Transverse colon (tissue), 4 donors: Measurements from ENCODE around the gene COTL1. TPM values are rescaled to one million over a fixed set of nuclear protein-coding genes. Genes with fewer than 3 reads are reported as not detected.
A peak's percentile ranks its signal among the peaks of the same experiment; 100 is the strongest.

Experiments used
- DNase-seq: peaks from one replicate; pipeline ENCODE4 v3.0.0-alpha.2; 2019
- H3K27ac ChIP-seq, 4 donors: fragments of 200-600 bp; sonication (generic); 2 replicates each; pipeline ENCODE4 v1.5.1; 2016 to 2018; ENCODE audit warnings: inconsistent platforms in 4 of 4
- H3K27me3 ChIP-seq: fragments of 200-600 bp; sonication (generic); 2 replicates; pipeline ENCODE4 v1.5.1; 2017; ENCODE audit warnings: inconsistent platforms
- H3K36me3 ChIP-seq, 4 donors: fragments of 200-600 bp; sonication (generic); 2 replicates each; pipeline ENCODE4 v1.5.1; 2017 to 2019; ENCODE audit warnings: inconsistent platforms in 4 of 4
- H3K4me1 ChIP-seq, 4 donors: fragments of 200-600 bp; sonication (generic); 2 replicates each; pipeline ENCODE4 v1.5.1; 2017 to 2020; ENCODE audit warnings: inconsistent platforms in 4 of 4
- H3K4me3 ChIP-seq, 4 donors: fragments of 200-600 bp; sonication (generic); 1 replicate in 1 of 4; 2 replicates in 3 of 4; pipeline versions ENCODE4 v1.5.1 to v1.6.1; 2017 to 2019; ENCODE audit warnings: inconsistent platforms in 4 of 4
- H3K9me3 ChIP-seq, 2 donors: fragments of 200-600 bp; sonication (generic); 2 replicates each; pipeline ENCODE4 v1.5.1; 2017 to 2019; ENCODE audit warnings: inconsistent platforms in 2 of 2
- EP300 ChIP-seq: sonication (generic); formaldehyde crosslinking; IDR thresholded peaks from one replicate; pipeline ENCODE4 v1.6.1; 2017; ENCODE audit warnings: antibody characterized with exemption, low read depth
- POLR2A ChIP-seq: fragments of 450-650 bp; IDR thresholded peaks from one replicate; pipeline ENCODE4 v1.6.1; 2016; ENCODE audit warnings: antibody characterized with exemption, mild to moderate bottlenecking, moderate library complexity
- POLR2AphosphoS5 ChIP-seq, 3 donors: sonication (generic); formaldehyde crosslinking; IDR thresholded peaks; one replicate each; pipeline ENCODE4 v1.6.1; 2016; ENCODE audit warnings: antibody characterized with exemption in 3 of 3
- WGBS, 2 donors: methylation state at CpG; one replicate each; pipeline ENCODE4 v1.1.5; 2018; ENCODE audit warnings: low coverage in 1 of 2; 5-methylcytosine and 5-hydroxymethylcytosine counted together
- in situ Hi-C, 4 donors: fragments of 200-750 bp; cut with MboI; loops; one replicate each; pipeline versions ENCODE4 v1.15.0 to v1.15.1; 2017; ENCODE audit warnings: low sequenced_read_pairs in 3 of 4, low pct_ligation_motif_present in 1 of 4, low pct_unique_long_range_greater_than_20kb in 1 of 4
- intact Hi-C: fragments of 100-400 bp; cut with DNase I; formaldehyde crosslinking; loops from one replicate; pipeline ENCODE4 v1.15.1; 2023; ENCODE audit warnings: low total_unique reads
- total RNA-seq, 4 donors: library from RNA; depleted of rRNA; stranded (reverse); fragments of >200 nt; gene quantifications; one replicate each; pipeline ENCODE4 v1.1.0, GENCODE V29; 2016
- TF ChIP-seq, protein P1 (sequence below), 5 experiments: fragments of 200-600 bp in 3 of 5; fragments of 450-650 bp in 2 of 5; sonication (generic) in 3 of 5; IDR thresholded peaks; 1 replicate in 2 of 5; 2 replicates in 3 of 5; pipeline ENCODE4 v1.5.1; 2016 to 2017; ENCODE audit warnings: antibody characterized with exemption in 5 of 5, inconsistent platforms in 3 of 5, mild to moderate bottlenecking in 2 of 5, moderate library complexity in 1 of 5

Gene COTL1
- total RNA-seq, 4 donors from 2014 or later: 31.1 to 78.9 (median 47.9) TPM

GRCh38 chr16:84641643-84642358 is 23.9 kb upstream of the COTL1 start:
- no peak for TF ChIP-seq EP300
- intact Hi-C loops (no loop called here), in situ Hi-C loops (no loop called here)
- H3K9me3 ChIP-seq: no peaks in the 10 kb centered on the region
- H3K4me1 ChIP-seq: peaks cover 0 to 23% (median 6%) of the 10 kb centered on the region in 4 donors
- no peaks in the 10 kb centered on the region for H3K27me3 ChIP-seq
- peak overlapping the region in 3 of 4 donors; percentile 6 to 67 (median 28) for H3K27ac ChIP-seq
- no peaks in the 10 kb centered on the region for H3K36me3 ChIP-seq
- no peak overlapping the region for H3K4me3 ChIP-seq
- WGBS, 2 donors: 86 to 89% methylated on average over 5 to 6 of the region's 6 CpGs
- DNase-seq: no peak

- in situ Hi-C loops (no loop called here), intact Hi-C loops (no loop called here)
- H3K9me3 ChIP-seq: no peaks in the 10 kb centered on the region
- WGBS, 2 donors: 96% methylated on average over 5 of the region's 5 CpGs; no CpG with 5 or more reads in 1 of the 2 donors
- DNase-seq: no peak
- H3K4me3 ChIP-seq: no peak overlapping the region
- H3K27ac ChIP-seq: no peak overlapping the region
- H3K27me3 ChIP-seq: no peaks in the 10 kb centered on the region
- peaks cover 0 to 23% (median 6%) of the 10 kb centered on the region in 4 donors for H3K4me1 ChIP-seq
- no peaks in the 10 kb centered on the region for H3K36me3 ChIP-seq
- TF ChIP-seq, protein P1, sequence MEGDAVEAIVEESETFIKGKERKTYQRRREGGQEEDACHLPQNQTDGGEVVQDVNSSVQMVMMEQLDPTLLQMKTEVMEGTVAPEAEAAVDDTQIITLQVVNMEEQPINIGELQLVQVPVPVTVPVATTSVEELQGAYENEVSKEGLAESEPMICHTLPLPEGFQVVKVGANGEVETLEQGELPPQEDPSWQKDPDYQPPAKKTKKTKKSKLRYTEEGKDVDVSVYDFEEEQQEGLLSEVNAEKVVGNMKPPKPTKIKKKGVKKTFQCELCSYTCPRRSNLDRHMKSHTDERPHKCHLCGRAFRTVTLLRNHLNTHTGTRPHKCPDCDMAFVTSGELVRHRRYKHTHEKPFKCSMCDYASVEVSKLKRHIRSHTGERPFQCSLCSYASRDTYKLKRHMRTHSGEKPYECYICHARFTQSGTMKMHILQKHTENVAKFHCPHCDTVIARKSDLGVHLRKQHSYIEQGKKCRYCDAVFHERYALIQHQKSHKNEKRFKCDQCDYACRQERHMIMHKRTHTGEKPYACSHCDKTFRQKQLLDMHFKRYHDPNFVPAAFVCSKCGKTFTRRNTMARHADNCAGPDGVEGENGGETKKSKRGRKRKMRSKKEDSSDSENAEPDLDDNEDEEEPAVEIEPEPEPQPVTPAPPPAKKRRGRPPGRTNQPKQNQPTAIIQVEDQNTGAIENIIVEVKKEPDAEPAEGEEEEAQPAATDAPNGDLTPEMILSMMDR (IDR thresholded peaks at IDR 0.05): no peak
- TF ChIP-seq POLR2A (no peak), EP300 (no peak), POLR2AphosphoS5 (IDR thresholded peaks at IDR 0.05) (no peak)
Measured at GRCh38 chr16:84640145-84640544, 22.3 kb upstream of the COTL1 start.

DNA sequence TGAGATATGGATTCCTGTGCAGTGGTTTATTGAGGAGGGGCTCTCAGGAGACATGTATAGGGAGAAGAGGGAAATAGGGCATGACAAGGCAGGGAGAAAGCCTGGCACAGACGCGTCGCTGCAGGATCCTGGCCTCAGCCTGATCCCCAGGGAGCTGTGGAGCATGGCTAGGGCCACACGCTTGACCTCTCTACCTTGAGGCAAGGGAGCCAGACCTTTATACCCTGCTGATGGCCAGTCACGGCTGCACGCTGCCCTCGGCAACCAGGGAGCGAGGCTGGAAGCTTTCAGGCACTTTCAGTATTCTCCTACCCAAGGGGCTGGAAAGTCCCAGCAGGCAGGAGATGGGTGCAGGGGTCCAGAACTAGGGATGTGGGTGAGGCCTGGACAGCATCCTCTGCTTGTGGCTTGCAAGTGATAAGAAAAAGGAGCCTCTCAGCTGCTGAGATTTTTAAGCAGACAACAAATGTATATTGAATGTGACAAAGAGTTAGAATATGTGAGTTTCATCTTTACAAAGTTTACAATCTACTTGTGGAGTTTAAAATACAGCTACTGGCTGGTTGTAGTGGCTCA is 20.4 kb upstream of the COTL1 start:
- in situ Hi-C loops: no loop called here
- DNase-seq: no peak
- 100% methylated on average over 4 of the region's 8 CpGs for WGBS, 2 donors
- no peaks in the 10 kb centered on the region for H3K36me3 ChIP-seq
- TF ChIP-seq EP300: no peak
- TF ChIP-seq POLR2A: no peak
- TF ChIP-seq, protein P1 (IDR thresholded peaks at IDR 0.05): no peak
- H3K27ac ChIP-seq: no peak overlapping the region
- peaks cover 0 to 19% (median 4%) of the 10 kb centered on the region in 4 donors for H3K4me1 ChIP-seq
- no peak overlapping the region for H3K4me3 ChIP-seq
- intact Hi-C loops: no loop called here
- no peaks in the 10 kb centered on the region for H3K27me3 ChIP-seq
- H3K9me3 ChIP-seq: no peaks in the 10 kb centered on the region

DNA sequence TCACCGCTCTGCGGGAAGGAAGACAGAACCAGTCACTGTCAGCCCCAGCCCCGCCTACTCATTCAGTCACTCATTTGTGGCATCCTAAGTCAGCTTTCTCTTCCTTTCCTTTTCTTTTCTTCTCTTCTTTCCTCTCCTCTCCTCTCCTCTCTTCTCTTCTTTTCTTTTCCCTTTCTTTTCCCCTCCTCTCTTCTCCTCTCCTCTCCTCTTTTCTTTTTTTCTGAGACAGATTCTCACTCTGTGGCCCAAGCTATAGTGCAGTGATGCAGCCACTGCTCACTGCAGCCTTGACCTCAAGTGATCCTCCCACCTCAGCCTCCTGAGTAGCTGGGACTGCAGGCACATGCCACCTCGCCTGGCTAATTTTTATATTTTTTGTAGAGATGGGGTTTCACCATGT is 19.8 kb upstream of the COTL1 start:
- no peaks in the 10 kb centered on the region for H3K36me3 ChIP-seq
- intact Hi-C loops (no loop called here), in situ Hi-C loops (no loop called here)
- no peak overlapping the region for H3K4me3 ChIP-seq
- DNase-seq: no peak
- peaks cover 0 to 14% (median 2%) of the 10 kb centered on the region in 4 donors for H3K4me1 ChIP-seq
- 92 to 93% methylated on average over 2 to 4 of the region's 4 CpGs for WGBS, 2 donors
- H3K27me3 ChIP-seq: no peaks in the 10 kb centered on the region
- no peak overlapping the region for H3K27ac ChIP-seq
- TF ChIP-seq, protein P1 (IDR thresholded peaks at IDR 0.05): no peak
- TF ChIP-seq POLR2A: no peak
- no peaks in the 10 kb centered on the region for H3K9me3 ChIP-seq
